Measurements from ENCODE around the gene SIRT4. TPM values are rescaled to one million over a fixed set of nuclear protein-coding genes. Genes with fewer than 3 reads are reported as not detected.

The SIRT4 gene
- total and polyA plus RNA-seq, 2 of the 8 experiments (the other 6 are each of a cell fraction or from before 2014, with no cell fraction given), result 3.8 to 4.1 TPM

GRCh38 chr12:120278137-120279069 lies 23.7 kb upstream of the SIRT4 start (continued):
- TF ChIP-seq CHD7 (IDR thresholded peaks at IDR 0.05; ENCODE audit: insufficient replicate concordance, low read length), result no peak
- TF ChIP-seq POU5F1 (IDR thresholded peaks at IDR 0.05; ENCODE audit: low read depth, low read length), result no peak
- no peak for TF ChIP-seq FOSL1 (IDR thresholded peaks at IDR 0.05; ENCODE audit: insufficient read depth, low read depth, low read length)
- no peak for TF ChIP-seq HDAC6 (IDR thresholded peaks at IDR 0.05; ENCODE audit: low read depth, low read length)
- no peak for TF ChIP-seq RAD21 (IDR thresholded peaks at IDR 0.05 in 1 of 2, conservative IDR thresholded peaks at IDR 0.05 in 1 of 2; ENCODE audit: low read depth in 2 of 2, low read length in 2 of 2)
- no peak for TF ChIP-seq CHD2 (IDR thresholded peaks at IDR 0.05; ENCODE audit: low read length)
- TF ChIP-seq YY1 (IDR thresholded peaks at IDR 0.05; ENCODE audit: low read depth, low read length), result no peak

All from H1 (cell line).